Left kidney (tissue), 8 donors: Measurements from ENCODE around the gene KMT2A. TPM values are rescaled to one million over a fixed set of nuclear protein-coding genes. Genes with fewer than 3 reads are reported as not detected.
"Not testable (repeated sequence)": the region's sequence is repeated elsewhere in the genome, so short reads cannot be mapped to it uniquely, and the experiment has no call there.

Experiments
- DNase-seq: peaks from one replicate; pipeline ENCODE4 v3.0.0-alpha.2; 2013
- long read RNA-seq, 8 donors: transcript quantifications; one replicate each; lab custom pipeline, GENCODE V29; 2026
- polyA plus RNA-seq: library from polyadenylated mRNA; unstranded; fragments of 120-200 nt; gene quantifications from one replicate; pipeline ENCODE4 v1.2.1, GENCODE V29; 2013; ENCODE audit not compliant: insufficient read length

KMT2A gene
- polyA plus RNA-seq: 56.7 TPM
- long read RNA-seq, donor 1, partial matches to known transcripts: 21 of 24 reads
- long read RNA-seq, donor 1, other reads (novel, unspliced or antisense): 0 of 24 reads
- long read RNA-seq, donor 2, partial matches to known transcripts: 17 of 20 reads
- long read RNA-seq, donor 2, other reads (novel, unspliced or antisense): 0 of 20 reads
- long read RNA-seq, donor 3, partial matches to known transcripts: 0 of 5 reads
- long read RNA-seq, donor 3, other reads (novel, unspliced or antisense): 0 of 5 reads
- long read RNA-seq, donor 4: 0 reads
- long read RNA-seq, donor 5, partial matches to known transcripts: 0 of 2 reads
- long read RNA-seq, donor 5, other reads (novel, unspliced or antisense): 0 of 2 reads
- long read RNA-seq, donor 6, partial matches to known transcripts: 6 of 10 reads
- long read RNA-seq, donor 6, other reads (novel, unspliced or antisense): 0 of 10 reads
- long read RNA-seq, donor 7, full-length matches to known transcripts: 6 of 13 reads
- long read RNA-seq, donor 7, partial matches to known transcripts: 7 of 13 reads
- long read RNA-seq, donor 7, other reads (novel, unspliced or antisense): 0 of 13 reads
- long read RNA-seq, donor 8, partial matches to known transcripts: 0 of 1 reads
- long read RNA-seq, donor 8, other reads (novel, unspliced or antisense): 0 of 1 reads

GRCh38 chr11:118435893-118436624, at the start of gene KMT2A:
TSS of gene KMT2A (plus strand) at chr11:118436492. CDS start at chr11:118436513, 21 bp downstream.
- peak; percentile 98 for DNase-seq

DNA sequence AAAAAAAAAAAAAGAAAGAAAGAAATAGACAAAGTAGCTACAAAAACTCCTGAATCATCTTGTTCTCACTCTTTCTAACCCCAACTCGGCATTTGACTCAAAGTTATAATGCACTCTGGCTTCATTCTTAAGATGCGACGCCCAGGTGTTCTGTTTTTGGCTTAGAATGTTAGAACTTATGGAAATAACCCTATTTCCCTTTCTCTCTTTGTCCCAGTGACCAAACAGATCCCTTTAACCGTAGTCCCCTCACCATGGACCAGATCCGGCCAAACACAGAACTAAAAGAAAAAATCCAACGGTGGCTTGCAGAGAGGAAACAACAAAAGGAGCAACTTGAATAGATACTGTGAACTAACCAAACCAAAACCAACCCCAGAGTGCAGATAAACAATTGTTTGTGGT, 40.2 kb upstream of the KMT2A start:
- DNase-seq: no peak

DNA sequence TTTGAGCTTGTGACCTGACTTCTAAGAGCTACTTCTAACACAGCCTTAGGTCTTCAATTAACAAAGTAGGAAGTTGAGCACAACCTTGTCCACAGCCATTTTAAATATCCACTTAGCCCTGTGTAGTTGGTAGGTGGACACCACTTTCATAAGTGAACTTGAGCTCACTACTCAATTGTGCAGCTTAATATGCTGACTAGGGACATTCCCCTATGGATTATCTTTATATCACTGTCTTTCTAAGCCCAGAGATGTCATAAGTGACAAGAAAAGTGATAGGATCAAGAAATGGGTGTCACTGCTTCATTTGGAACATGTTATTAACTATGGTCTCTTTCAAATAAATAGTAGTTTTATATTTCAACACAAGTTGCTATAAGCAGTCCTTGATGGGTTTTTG, 38.8 kb upstream of the KMT2A start:
- no peak for DNase-seq

DNA sequence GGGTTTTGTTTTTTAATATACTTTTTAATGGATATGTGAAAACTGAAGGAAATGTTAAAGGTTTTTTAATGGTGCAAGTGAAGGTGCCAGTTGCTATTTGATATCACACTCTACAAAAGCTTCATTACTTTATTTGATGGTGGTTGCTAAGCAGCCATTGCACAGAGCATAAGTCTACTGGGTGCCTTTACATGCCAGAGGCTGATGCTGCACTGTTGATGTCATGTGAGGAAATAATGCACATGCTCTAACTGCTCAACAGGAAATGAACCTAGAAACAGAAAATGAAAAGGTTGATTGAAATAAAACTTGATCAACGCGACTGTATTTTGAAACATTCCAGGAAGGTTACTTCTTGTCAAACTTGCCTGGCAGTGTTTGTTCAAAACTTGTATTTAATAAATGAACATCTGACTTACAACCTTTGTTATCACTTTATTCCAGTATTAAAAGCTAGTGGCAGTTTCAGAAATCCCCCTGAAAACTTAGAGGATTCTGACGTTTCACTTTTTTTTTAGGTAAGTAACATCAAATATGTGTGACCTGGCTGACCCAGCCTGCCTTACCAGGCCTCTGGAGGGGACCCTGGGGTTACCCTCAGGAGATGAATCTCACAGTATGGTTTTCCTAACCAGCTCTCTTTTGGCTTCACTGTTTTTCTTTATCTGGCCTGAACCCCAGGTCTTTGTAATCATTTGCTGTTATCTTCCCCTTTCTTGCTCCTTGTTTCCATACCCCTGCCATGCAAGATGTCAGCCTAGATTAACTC, 37.3 kb upstream of the KMT2A start:
- no peak for DNase-seq

- DNase-seq: peak; percentile 94
Observed at GRCh38 chr11:118401151-118401879, 35.0 kb upstream of the KMT2A start, which contains the start of gene ATP5MG. TSS of gene ATP5MG (plus strand) at chr11:118401606. CDS start at chr11:118401666, 60 bp downstream.

DNA sequence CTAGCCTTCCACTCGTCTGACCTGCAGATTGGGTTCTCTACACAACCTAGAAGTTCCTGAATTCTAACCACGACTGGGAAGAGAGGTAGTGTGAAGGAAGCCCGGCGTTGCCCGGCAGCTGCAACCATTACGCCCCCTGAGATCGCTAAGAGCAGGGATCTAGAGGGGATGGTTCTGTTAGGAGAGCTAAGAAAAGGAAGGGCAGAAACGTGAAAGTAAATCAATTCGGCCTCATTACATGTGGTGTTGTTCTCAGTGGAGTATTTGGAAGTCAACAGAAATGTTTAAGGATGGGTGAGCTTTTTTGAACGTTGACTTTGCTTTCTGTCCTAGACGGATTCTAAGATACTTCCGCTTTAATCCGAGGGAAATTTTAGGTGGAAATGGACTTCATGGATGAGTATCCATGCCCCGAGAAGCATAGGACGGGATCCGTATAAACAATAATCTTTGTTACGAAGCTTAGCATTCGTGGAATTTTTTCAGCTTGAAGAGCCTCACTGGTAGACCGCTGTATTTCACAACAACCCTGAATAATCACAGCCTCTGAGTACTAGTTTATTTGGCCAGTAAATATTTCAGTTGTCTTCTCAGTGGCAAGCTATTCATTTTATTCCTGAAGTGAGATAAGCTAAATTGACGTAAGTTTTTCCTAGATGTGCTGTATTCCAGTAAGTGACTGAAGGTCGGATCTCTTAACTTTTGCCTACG, 34.3 kb upstream of the KMT2A start:
- DNase-seq: no peak

GRCh38 chr11:118402594-118402993, 33.7 kb upstream of the KMT2A start:
- DNase-seq: not testable (repeated sequence)

- DNase-seq: no peak
Observed at GRCh38 chr11:118406599-118407166, 29.6 kb upstream of the KMT2A start.

GRCh38 chr11:118410055-118410745, 26.1 kb upstream of the KMT2A start:
- no peak for DNase-seq

DNA sequence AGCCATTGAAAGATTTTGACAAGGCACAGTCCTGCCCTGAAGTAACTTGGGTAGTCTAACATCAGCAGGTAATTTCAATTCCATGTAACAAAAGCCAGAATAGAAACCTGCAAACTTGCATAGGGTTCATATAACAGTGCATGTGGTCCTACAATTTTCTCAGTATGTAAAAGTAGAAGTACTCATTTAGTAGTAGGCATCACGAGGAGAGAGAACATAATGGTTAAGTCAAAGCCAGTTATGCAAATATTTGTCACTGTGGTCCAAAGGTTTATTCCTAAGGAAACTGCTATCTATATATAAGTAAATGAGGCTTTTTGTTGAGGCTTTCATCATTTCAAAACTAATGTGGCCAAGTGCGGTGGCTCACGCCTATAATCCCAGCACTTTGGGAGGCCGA, 24.8 kb upstream of the KMT2A start:
- DNase-seq: no peak

DNA sequence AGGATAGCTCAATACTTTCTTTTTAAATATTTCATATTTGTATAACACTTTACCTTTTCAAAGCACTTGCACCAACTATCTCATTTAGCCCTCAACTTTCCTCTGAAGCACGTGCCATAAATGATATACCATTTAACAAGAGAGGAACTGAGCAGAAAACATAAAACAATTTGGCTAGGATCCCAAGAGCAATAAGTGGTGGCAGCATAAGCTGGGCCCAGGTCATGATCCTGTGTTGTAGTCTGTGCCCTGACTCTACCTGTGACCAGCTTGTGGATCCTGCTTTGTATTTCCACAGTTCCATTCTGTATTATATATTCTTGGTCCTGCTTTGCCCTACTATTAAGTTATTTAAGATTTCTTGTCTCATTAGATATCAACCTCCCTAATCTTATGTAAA, 23.4 kb upstream of the KMT2A start:
- DNase-seq: no peak

DNA sequence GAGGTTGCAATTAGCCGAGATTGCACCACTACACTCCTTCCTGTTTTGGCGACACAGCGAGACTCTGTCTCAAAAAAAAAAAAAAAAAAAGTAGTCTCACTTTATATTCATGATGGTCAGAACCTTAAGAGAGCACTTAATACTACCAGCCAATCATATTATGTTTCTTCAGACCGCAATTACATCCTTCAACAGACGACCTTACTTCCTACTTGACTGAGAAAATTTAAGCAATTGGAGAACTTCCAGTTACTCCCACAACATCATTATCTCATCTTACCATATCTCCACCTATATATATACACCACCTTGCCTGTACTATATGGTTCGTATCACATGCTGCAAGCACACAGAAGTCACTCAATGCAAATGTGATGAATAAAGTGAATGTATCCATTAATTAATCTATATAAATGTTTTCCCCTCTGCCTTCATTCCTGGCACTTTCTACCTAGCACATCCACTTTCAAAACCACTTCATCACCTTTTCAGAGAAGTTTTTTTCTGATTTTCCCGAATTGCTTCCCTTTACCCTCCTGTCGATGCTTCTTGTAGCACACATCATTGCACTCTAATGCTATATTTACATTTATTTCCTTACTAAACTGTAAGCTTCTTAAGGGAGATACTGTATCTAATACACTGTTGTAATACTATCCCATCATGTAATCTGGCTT, 21.1 kb upstream of the KMT2A start:
- no peak for DNase-seq

DNA sequence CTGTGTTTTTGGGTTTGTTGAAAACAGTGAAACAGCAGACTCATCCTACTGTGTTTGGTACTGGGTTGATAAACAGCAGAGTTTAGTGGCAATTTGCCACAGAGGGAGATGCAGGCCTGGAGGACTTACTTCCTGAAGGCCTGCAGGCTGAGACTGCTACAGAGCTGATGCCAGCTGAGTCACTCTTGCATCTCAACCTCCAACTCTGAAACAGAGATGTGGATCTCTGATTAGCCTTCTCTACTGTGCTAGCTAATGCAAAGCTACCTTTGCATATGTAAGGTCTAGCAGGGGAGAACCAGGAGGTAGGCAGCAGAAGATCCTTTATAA, 20.6 kb upstream of the KMT2A start:
- DNase-seq: no peak

GRCh38 chr11:118416900-118417299, 19.4 kb upstream of the KMT2A start:
- DNase-seq: not testable (repeated sequence)

GRCh38 chr11:118417801-118418200, 18.5 kb upstream of the KMT2A start:
- no peak for DNase-seq

GRCh38 chr11:118418766-118419165, 17.5 kb upstream of the KMT2A start:
- no peak for DNase-seq

DNA sequence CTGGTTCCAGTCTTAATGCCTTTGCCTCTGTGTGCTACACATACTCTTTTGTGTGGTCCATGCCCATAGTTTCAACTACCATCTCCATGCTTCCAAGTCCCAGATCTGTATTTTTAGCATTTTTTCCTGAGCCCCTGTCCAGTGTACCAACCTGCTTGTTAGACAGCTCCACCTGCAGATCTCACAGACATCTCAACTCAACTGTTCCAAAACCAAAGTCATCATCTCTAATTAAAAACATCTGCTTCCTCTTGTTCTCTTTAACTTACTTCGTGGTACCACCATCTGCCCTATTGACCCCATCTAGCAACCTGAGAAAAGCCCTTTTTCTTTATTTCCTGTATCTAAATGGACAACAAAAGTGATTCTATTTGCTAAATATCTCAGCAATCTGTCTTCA, 8.6 kb upstream of the KMT2A start:
- DNase-seq: no peak

- DNase-seq: no peak
Observed at GRCh38 chr11:118430956-118431355, 5.3 kb upstream of the KMT2A start.

GRCh38 chr11:118434123-118434552, 2.2 kb upstream of the KMT2A start:
- DNase-seq: no peak
